ENCODE data around the gene RAB39A. TPM values are rescaled to one million over a fixed set of nuclear protein-coding genes. Genes with fewer than 3 reads are reported as not detected.

The RAB39A gene
- total and polyA plus RNA-seq, 10 of the 15 experiments (the other 5 are each of a cell fraction or from before 2014, with no cell fraction given): 0.10 to 9.2 (median 4.9) TPM

GRCh38 chr11:107921997-107922396 is 6.3 kb upstream of the RAB39A start:
- WGBS (ENCODE audit: insufficient coverage, insufficient replicate concordance, low lambda C conversion rate, missing lambda C conversion rate): 42% methylated on average over 1 of the region's 1 CpG
- ChIA-PET CTCF (no interaction called here), POLR2A (no interaction called here), RAD21 (ENCODE audit: unreplicated experiment) (no interaction called here), SMC1A (ENCODE audit: uncharacterized antibody, unreplicated experiment) (no interaction called here)
- DNase-seq (ENCODE audit: low read depth, low spot score) (no peak), ATAC-seq (no peak), FAIRE-seq (no peak)
- Histone ChIP-seq H3K4me2 (ENCODE audit: control insufficient read depth, insufficient read depth) (no peak overlapping the region), H3K9me3 (replicated peaks; ENCODE audit: control insufficient read depth, insufficient read depth, low read length) (no peaks in the 10 kb centered on the region), H3K27me3 (replicated peaks in 1 of 2; ENCODE audit: control insufficient read depth in 2 of 2, insufficient read depth in 2 of 2, low read length in 1 of 2) (no peaks in the 10 kb centered on the region), H3K9ac (ENCODE audit: control insufficient read depth, insufficient read depth, low read length) (no peak overlapping the region), H3K4me1 (ENCODE audit: control insufficient read depth, insufficient read depth, low read length) (peaks cover 7% of the 10 kb centered on the region; the same call in 1 of the 2 replicates), H3K79me2 (ENCODE audit: control insufficient read depth, insufficient read depth, low read length) (no peaks in the 10 kb centered on the region), H3K36me3 (ENCODE audit: control insufficient read depth in 2 of 2, insufficient read depth in 2 of 2, low read length in 1 of 2) (no peaks in the 10 kb centered on the region), H2AFZ (ENCODE audit: control insufficient read depth, low read depth, low read length) (no peak overlapping the region), H3K4me3 (no peak overlapping the region), H4K20me1 (ENCODE audit: control insufficient read depth, insufficient read depth) (no peaks in the 10 kb centered on the region), H3K27ac (ENCODE audit: control insufficient read depth, insufficient read depth) (no peak overlapping the region)
- BruUV-seq (replicated peaks): no TSS peak
- TF ChIP-seq RCOR1 (conservative IDR thresholded peaks at IDR 0.05; ENCODE audit: low read depth, low read length) (no peak), BMI1 (IDR thresholded peaks at IDR 0.05; ENCODE audit: borderline replicate concordance) (no peak), MTA3 (IDR thresholded peaks at IDR 0.05; ENCODE audit: borderline replicate concordance, low read length) (no peak), PAX8 (IDR thresholded peaks at IDR 0.05) (no peak), ZSCAN29 (IDR thresholded peaks at IDR 0.05) (no peak), WRNIP1 (IDR thresholded peaks at IDR 0.05; ENCODE audit: borderline replicate concordance, low read depth, low read length) (no peak), SREBF2 (IDR thresholded peaks at IDR 0.05; ENCODE audit: low read length) (no peak), ESRRA (IDR thresholded peaks at IDR 0.05; ENCODE audit: low read length) (no peak), IRF5 (IDR thresholded peaks at IDR 0.05; ENCODE audit: borderline replicate concordance) (no peak), CBX5 (IDR thresholded peaks at IDR 0.05; ENCODE audit: low read depth) (no peak), JUNB (IDR thresholded peaks at IDR 0.05) (no peak), RELB (IDR thresholded peaks at IDR 0.05; ENCODE audit: low read depth) (no peak), SPI1 (IDR thresholded peaks at IDR 0.05; ENCODE audit: borderline replicate concordance, insufficient read depth, low read depth, low read length) (no peak), RUNX3 (IDR thresholded peaks at IDR 0.05; ENCODE audit: low read length) (no peak), BRCA1 (IDR thresholded peaks at IDR 0.05; ENCODE audit: low read depth, low read length) (no peak)
- TF ChIP-seq, protein P1, sequence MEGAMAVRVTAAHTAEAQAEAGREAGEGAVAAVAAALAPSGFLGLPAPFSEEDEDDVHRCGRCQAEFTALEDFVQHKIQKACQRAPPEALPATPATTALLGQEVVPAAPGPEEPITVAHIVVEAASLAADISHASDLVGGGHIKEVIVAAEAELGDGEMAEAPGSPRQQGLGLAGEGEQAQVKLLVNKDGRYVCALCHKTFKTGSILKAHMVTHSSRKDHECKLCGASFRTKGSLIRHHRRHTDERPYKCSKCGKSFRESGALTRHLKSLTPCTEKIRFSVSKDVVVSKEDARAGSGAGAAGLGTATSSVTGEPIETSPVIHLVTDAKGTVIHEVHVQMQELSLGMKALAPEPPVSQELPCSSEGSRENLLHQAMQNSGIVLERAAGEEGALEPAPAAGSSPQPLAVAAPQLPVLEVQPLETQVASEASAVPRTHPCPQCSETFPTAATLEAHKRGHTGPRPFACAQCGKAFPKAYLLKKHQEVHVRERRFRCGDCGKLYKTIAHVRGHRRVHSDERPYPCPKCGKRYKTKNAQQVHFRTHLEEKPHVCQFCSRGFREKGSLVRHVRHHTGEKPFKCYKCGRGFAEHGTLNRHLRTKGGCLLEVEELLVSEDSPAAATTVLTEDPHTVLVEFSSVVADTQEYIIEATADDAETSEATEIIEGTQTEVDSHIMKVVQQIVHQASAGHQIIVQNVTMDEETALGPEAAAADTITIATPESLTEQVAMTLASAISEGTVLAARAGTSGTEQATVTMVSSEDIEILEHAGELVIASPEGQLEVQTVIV (IDR thresholded peaks at IDR 0.05; ENCODE audit: borderline replicate concordance, partially characterized antibody): no peak
- in situ Hi-C loops (cut with MboI) (no loop called here), intact Hi-C loops (cut with micrococcal nuclease; ENCODE audit: unreplicated experiment) (loop anchor here (10.0 kb wide), 1 partner anchor 733 kb away; no protein-coding TSS in a partner anchor)
